ENCODE data around the gene VAPA. TPM values are rescaled to one million over a fixed set of nuclear protein-coding genes. Genes with fewer than 3 reads are reported as not detected.

The VAPA gene
- total and polyA plus RNA-seq, 2 donors (not counting 1 experiment from before 2014, with no cell fraction given), result 47.7 to 109 TPM

GRCh38 chr18:9946831-9947230 is 33.0 kb downstream of the VAPA start:
- H3K4me3 ChIP-seq (ENCODE audit: control extremely low read depth in 1 of 5, extremely low read depth in 1 of 5, insufficient read depth in 1 of 5, low read depth in 2 of 5, low read length in 4 of 5), result no peak overlapping the region
- no peaks in the 10 kb centered on the region for H3K9me3 ChIP-seq (ENCODE audit: control extremely low read depth in 1 of 3, control insufficient read depth in 2 of 3, insufficient read depth in 1 of 3, low read length in 2 of 3)
- ATAC-seq (ENCODE audit: low read depth) (no peak), DNase-seq (no peak)
- peaks cover 11% of the 10 kb centered on the region for H4K20me1 ChIP-seq (ENCODE audit: control insufficient read depth, insufficient read depth, low read length, poor library complexity, severe bottlenecking)
- 100% methylated on average over 1 of the region's 3 CpGs for WGBS (ENCODE audit: insufficient coverage)
- ChIA-PET POLR2A (no interaction called here), CTCF (no interaction called here)
- Mint-ChIP-seq H3K4me1 (no peaks in the 10 kb centered on the region), H3K27me3 (no peaks in the 10 kb centered on the region), H3K4me3 (no peak overlapping the region), H3K9me3 (ENCODE audit: insufficient read depth) (no peaks in the 10 kb centered on the region), H3K27ac (no peak overlapping the region)
- intact Hi-C loops (cut with micrococcal nuclease), result no loop called here
- TF ChIP-seq CTCF (IDR thresholded peaks at IDR 0.05) (no peak), EZH2 (IDR thresholded peaks at IDR 0.05; ENCODE audit: borderline replicate concordance, insufficient read depth, low read depth, low read length, poor library complexity, severe bottlenecking) (no peak)
- no peaks in the 10 kb centered on the region for H3K4me1 ChIP-seq (ENCODE audit: control insufficient read depth in 2 of 2, insufficient read depth in 2 of 2, low read length in 2 of 2)
- H3K36me3 ChIP-seq (replicated peaks in 1 of 2; ENCODE audit: control extremely low read depth in 1 of 2, control insufficient read depth in 1 of 2, extremely low read depth in 1 of 2, insufficient read depth in 2 of 2, low read length in 1 of 2), result peaks cover 8 to 44% of the 10 kb centered on the region in 2 experiments
- H3K9ac ChIP-seq (ENCODE audit: low read length), result no peak overlapping the region
- no peaks in the 10 kb centered on the region for H3K79me2 ChIP-seq (ENCODE audit: control insufficient read depth, insufficient read depth, low read length)
- H3K4me2 ChIP-seq (replicated peaks; ENCODE audit: low read depth, low read length, poor library complexity, severe bottlenecking), result no peak overlapping the region
- H2AFZ ChIP-seq (ENCODE audit: insufficient read depth, low read depth, low read length, poor library complexity, severe bottlenecking), result no peak overlapping the region
- no peak overlapping the region for H3K27ac ChIP-seq (ENCODE audit: low read length in 2 of 2)
- no peaks in the 10 kb centered on the region for H3K27me3 ChIP-seq (replicated peaks in 1 of 4; ENCODE audit: control extremely low read depth in 1 of 4, control insufficient read depth in 3 of 4, insufficient read depth in 4 of 4, low read length in 3 of 4)

GRCh38 chr18:9947248-9947647 is 33.4 kb downstream of the VAPA start:
- Mint-ChIP-seq H3K27me3 (no peaks in the 10 kb centered on the region), H3K27ac (no peak overlapping the region), H3K4me1 (no peaks in the 10 kb centered on the region), H3K9me3 (ENCODE audit: insufficient read depth) (no peaks in the 10 kb centered on the region), H3K4me3 (no peak overlapping the region)
- no peaks in the 10 kb centered on the region for H3K79me2 ChIP-seq (ENCODE audit: control insufficient read depth, insufficient read depth, low read length)
- H3K9ac ChIP-seq (ENCODE audit: low read length), result no peak overlapping the region
- H3K4me2 ChIP-seq (replicated peaks; ENCODE audit: low read depth, low read length, poor library complexity, severe bottlenecking), result no peak overlapping the region
- no peak overlapping the region for H2AFZ ChIP-seq (ENCODE audit: insufficient read depth, low read depth, low read length, poor library complexity, severe bottlenecking)
- DNase-seq (no peak), ATAC-seq (ENCODE audit: low read depth) (no peak)
- no peaks in the 10 kb centered on the region for H3K4me1 ChIP-seq (ENCODE audit: control insufficient read depth in 2 of 2, insufficient read depth in 2 of 2, low read length in 2 of 2)
- CTCF ChIA-PET, result no interaction called here
- no CpG with 5 or more reads among the region's 1 CpG for WGBS (ENCODE audit: insufficient coverage)
- H3K27ac ChIP-seq (ENCODE audit: low read length in 2 of 2), result no peak overlapping the region
- H4K20me1 ChIP-seq (ENCODE audit: control insufficient read depth, insufficient read depth, low read length, poor library complexity, severe bottlenecking), result peaks cover 14% of the 10 kb centered on the region
- peaks cover 8 to 46% of the 10 kb centered on the region in 2 experiments for H3K36me3 ChIP-seq (replicated peaks in 1 of 2; ENCODE audit: control extremely low read depth in 1 of 2, control insufficient read depth in 1 of 2, extremely low read depth in 1 of 2, insufficient read depth in 2 of 2, low read length in 1 of 2)
- H3K27me3 ChIP-seq (replicated peaks in 1 of 4; ENCODE audit: control extremely low read depth in 1 of 4, control insufficient read depth in 3 of 4, insufficient read depth in 4 of 4, low read length in 3 of 4), result no peaks in the 10 kb centered on the region
- H3K9me3 ChIP-seq (ENCODE audit: control extremely low read depth in 1 of 3, control insufficient read depth in 2 of 3, insufficient read depth in 1 of 3, low read length in 2 of 3), result no peaks in the 10 kb centered on the region
- TF ChIP-seq CTCF (IDR thresholded peaks at IDR 0.05) (no peak), EZH2 (IDR thresholded peaks at IDR 0.05; ENCODE audit: borderline replicate concordance, insufficient read depth, low read depth, low read length, poor library complexity, severe bottlenecking) (no peak)
- intact Hi-C loops (cut with micrococcal nuclease), result no loop called here
- H3K4me3 ChIP-seq (ENCODE audit: control extremely low read depth in 1 of 5, extremely low read depth in 1 of 5, insufficient read depth in 1 of 5, low read depth in 2 of 5, low read length in 4 of 5), result no peak overlapping the region
- POLR2A ChIA-PET, result no interaction called here

Measured in B cell (primary cell).